Measurements from ENCODE around the gene TBX18.

DNA sequence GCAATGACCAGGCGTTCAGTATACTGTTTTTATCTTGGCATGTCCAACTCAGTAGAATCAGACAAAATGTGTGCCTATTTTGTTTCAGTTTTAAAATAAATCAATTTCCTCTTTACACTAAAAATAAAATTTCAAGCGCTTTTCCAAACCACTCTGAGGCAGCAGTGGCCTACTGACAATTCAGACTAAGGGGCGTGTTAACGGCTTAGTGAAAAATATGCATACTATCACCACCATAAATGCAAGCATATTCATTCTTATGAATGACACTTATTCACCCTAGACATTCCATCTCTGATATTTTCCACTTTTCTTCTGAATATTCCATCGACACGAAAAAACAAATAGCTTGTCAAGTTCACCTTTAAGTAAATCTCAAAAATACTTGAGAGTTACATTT lies 7.5 kb downstream of the TBX18 start:
- no peak for TF ChIP-seq CTCF (IDR thresholded peaks at IDR 0.05)
- TF ChIP-seq ZFX (IDR thresholded peaks at IDR 0.05; ENCODE audit: borderline replicate concordance), result no peak

Measured in 22Rv1 (cell line).